ENCODE results near the gene AOPEP.

DNA sequence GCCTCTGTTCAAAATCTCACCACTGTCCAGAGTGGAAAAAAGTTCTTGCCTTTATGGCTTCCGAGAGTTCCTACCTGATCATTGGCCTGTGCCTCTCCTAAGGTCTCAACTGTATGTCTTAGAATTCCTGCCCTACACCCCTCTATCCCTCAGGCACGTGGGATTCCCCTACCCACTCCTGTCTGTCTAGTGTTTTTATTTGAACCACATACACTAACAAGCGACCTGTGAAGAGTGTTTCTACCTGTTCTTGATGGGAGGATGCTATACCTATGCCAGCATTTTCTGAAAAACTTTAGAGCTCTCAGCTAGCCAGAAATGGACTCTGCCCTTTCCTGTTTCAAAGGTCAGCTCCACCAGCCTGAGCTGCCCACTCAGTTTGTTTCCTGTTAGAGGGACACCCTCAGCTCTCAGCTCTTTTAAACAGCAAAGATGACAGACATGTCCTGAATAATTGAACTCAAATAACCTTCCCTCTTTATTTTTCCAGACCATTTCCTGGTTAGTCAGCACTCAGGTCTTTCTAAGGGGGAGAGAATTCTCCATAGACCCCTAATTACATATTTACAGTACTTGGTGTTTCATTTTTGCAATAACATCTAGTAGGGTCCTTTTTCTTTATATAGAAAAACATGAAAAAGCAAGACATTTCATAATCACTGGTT is 214.8 kb downstream of the AOPEP start:
- no peak for TF ChIP-seq POLR2A (IDR thresholded peaks at IDR 0.05; ENCODE audit: low read depth, low read length)
- TF ChIP-seq POLR2AphosphoS5 (IDR thresholded peaks at IDR 0.05; ENCODE audit: low read depth, low read length): no peak
- no peak for TF ChIP-seq TAF1 (IDR thresholded peaks at IDR 0.05; ENCODE audit: low read depth, low read length)
- TF ChIP-seq SPI1 (IDR thresholded peaks at IDR 0.05; ENCODE audit: low read depth, low read length): no peak
- TF ChIP-seq PAX5 (IDR thresholded peaks at IDR 0.05; ENCODE audit: insufficient read depth, low read length, severe bottlenecking): no peak
- TF ChIP-seq POU2F2 (IDR thresholded peaks at IDR 0.05; ENCODE audit: low read depth, low read length): no peak

All from GM12891 (cell line).